GM23338 (cell line): ENCODE data around the gene ATP6V1A. TPM values are rescaled to one million over a fixed set of nuclear protein-coding genes. Genes with fewer than 3 reads are reported as not detected.
A peak's percentile ranks its signal among the peaks of the same experiment; 100 is the strongest.

Experiments
- ATAC-seq: fragments of 200-7000 bp; cut with Tn5 transposase; 3 replicates; pipeline ENCODE4 v1.9.1; 2020
- DNase-seq: peaks from one replicate; pipeline ENCODE4 v3.0.0-alpha.2; 2015; ENCODE audit warnings: low spot score
- H2AFZ ChIP-seq: fragments of 200-600 bp; sonication (generic); 2 replicates; pipeline ENCODE4 v1.8.0; 2016; ENCODE audit warnings: antibody characterized with exemption, mild to moderate bottlenecking, moderate library complexity
- H3F3A ChIP-seq: fragments of 200-600 bp; sonication (generic); replicated peaks from 2 replicates; pipeline ENCODE4 v1.8.0; 2017; ENCODE audit warnings: antibody characterized with exemption, mixed run types, low read depth
- H3K27ac ChIP-seq: fragments of 200-600 bp; sonication (generic); 2 replicates; pipeline ENCODE4 v1.6.1; 2016; ENCODE audit warnings: low read depth
- H3K27me3 ChIP-seq: fragments of 200-600 bp; sonication (generic); 2 replicates; pipeline ENCODE4 v1.8.0; 2016; ENCODE audit warnings: mild to moderate bottlenecking, mixed run types, moderate library complexity; ENCODE audit not compliant: insufficient read depth
- H3K36me3 ChIP-seq: fragments of 200-600 bp; sonication (generic); 2 replicates; pipeline ENCODE4 v1.8.0; 2016; ENCODE audit warnings: mild to moderate bottlenecking; ENCODE audit not compliant: insufficient read depth
- H3K4me1 ChIP-seq: fragments of 200-600 bp; sonication (generic); 2 replicates; pipeline ENCODE4 v1.8.0; 2016; ENCODE audit warnings: mild to moderate bottlenecking, moderate library complexity; ENCODE audit not compliant: insufficient read depth
- H3K4me2 ChIP-seq: fragments of 200-600 bp; sonication (generic); 2 replicates; pipeline ENCODE4 v1.7.1; 2017; ENCODE audit warnings: mixed run types
- H3K4me3 ChIP-seq: fragments of 200-600 bp; sonication (generic); 2 replicates; pipeline ENCODE4 v1.6.1; 2016; ENCODE audit warnings: mixed run types
- H3K79me2 ChIP-seq: fragments of 200-600 bp; sonication (generic); replicated peaks from 2 replicates; pipeline ENCODE4 v1.8.0; 2017; ENCODE audit warnings: mild to moderate bottlenecking; ENCODE audit not compliant: insufficient read depth
- H3K9me2 ChIP-seq: fragments of 200-600 bp; sonication (generic); 2 replicates; pipeline ENCODE4 v1.8.0; 2017; ENCODE audit not compliant: insufficient read depth
- H4K20me1 ChIP-seq: fragments of 200-600 bp; sonication (generic); replicated peaks from 2 replicates; pipeline ENCODE4 v1.8.0; 2017; ENCODE audit warnings: mild to moderate bottlenecking; ENCODE audit not compliant: insufficient read depth
- H3K27ac Mint-ChIP-seq: 2 replicates; pipeline ENCODE4 v1.8.0; 2020; ENCODE audit warnings: inconsistent platforms, mild to moderate bottlenecking, moderate library complexity, mixed read lengths
- H3K27me3 Mint-ChIP-seq: 3 replicates; pipeline ENCODE4 v1.8.0; 2022; ENCODE audit warnings: low read depth, mild to moderate bottlenecking, moderate library complexity, mixed read lengths, inconsistent platforms; ENCODE audit not compliant: insufficient read depth, poor library complexity
- H3K36me3 Mint-ChIP-seq: 3 replicates; pipeline ENCODE4 v1.8.0; 2021; ENCODE audit warnings: low read depth, mild to moderate bottlenecking, inconsistent platforms, moderate library complexity, mixed read lengths
- H3K4me1 Mint-ChIP-seq: 3 replicates; pipeline ENCODE4 v1.8.0; 2020; ENCODE audit warnings: mild to moderate bottlenecking, inconsistent platforms, mixed read lengths
- H3K4me3 Mint-ChIP-seq: 3 replicates; pipeline ENCODE4 v1.8.0; 2021; ENCODE audit warnings: moderate library complexity, mild to moderate bottlenecking, inconsistent platforms, mixed read lengths
- H3K9me3 Mint-ChIP-seq: 3 replicates; pipeline ENCODE4 v1.8.0; 2020; ENCODE audit warnings: moderate library complexity, mild to moderate bottlenecking, inconsistent platforms, mixed read lengths
- CREB1 ChIP-seq: fragments of 250-450 bp; sonication (Bioruptor Pico); IDR thresholded peaks from 2 replicates; pipeline ENCODE4 v1.5.0; 2020; ENCODE audit warnings: low read depth, mild to moderate bottlenecking, moderate library complexity
- EZH2 ChIP-seq: fragments of 200-600 bp; sonication (generic); IDR thresholded peaks from one replicate; pipeline ENCODE4 v1.8.0; 2017; ENCODE audit warnings: antibody characterized with exemption, mild to moderate bottlenecking, low read depth; ENCODE audit not compliant: unreplicated experiment
- EZH2phosphoT487 ChIP-seq: fragments of 200-600 bp; sonication (generic); IDR thresholded peaks from one replicate; pipeline ENCODE4 v1.8.1; 2018; ENCODE audit warnings: antibody characterized with exemption; ENCODE audit not compliant: unreplicated experiment
- JUNB ChIP-seq: IDR thresholded peaks from one replicate; pipeline ENCODE4 v1.6.1; 2016; ENCODE audit warnings: antibody characterized with exemption; ENCODE audit not compliant: unreplicated experiment
- POLR2AphosphoS5 ChIP-seq: IDR thresholded peaks from 2 replicates; pipeline ENCODE4 v1.6.1; 2016; ENCODE audit warnings: antibody characterized with exemption, low read depth
- REST ChIP-seq: IDR thresholded peaks from one replicate; pipeline ENCODE4 v1.6.1; 2018; ENCODE audit warnings: antibody characterized with exemption; ENCODE audit not compliant: unreplicated experiment
- ZNF114 ChIP-seq: fragments of 250-450 bp; sonication (Bioruptor Pico); IDR thresholded peaks from 2 replicates; pipeline ENCODE4 v1.5.0; 2020; ENCODE audit warnings: mild to moderate bottlenecking, moderate library complexity
- ZNF331 ChIP-seq: fragments of 250-450 bp; sonication (Bioruptor Pico); IDR thresholded peaks from 2 replicates; pipeline ENCODE4 v1.5.0; 2020; ENCODE audit warnings: low read depth, mild to moderate bottlenecking, moderate library complexity
- ZNF462 ChIP-seq: fragments of 250-450 bp; sonication (Bioruptor Pico); IDR thresholded peaks from 2 replicates; pipeline ENCODE4 v1.5.0; 2020; ENCODE audit warnings: mild to moderate bottlenecking, moderate library complexity
- long read RNA-seq: library from polyadenylated mRNA; unstranded; transcript quantifications from one replicate; pipeline ENCODE4 v2.0.0, GENCODE V29; 2020; ENCODE audit not compliant: unreplicated experiment
- polyA plus RNA-seq: library from polyadenylated mRNA; unstranded; fragments of >200 nt; fragmentation: Nextera tagmentation; extraction: Ambion mirVana; gene quantifications from 2 replicates; pipeline ENCODE4 v1.2.1, GENCODE V29; 2016
- total RNA-seq: library from RNA; depleted of rRNA; stranded (reverse); fragments of >200 nt; shearing (Covaris generic); gene quantifications from 2 replicates; pipeline ENCODE4 v1.2.3, GENCODE V29; 2014; rRNA removed

The ATP6V1A gene
- total RNA-seq (80.8 and 87.3 TPM in 2 replicates), polyA plus RNA-seq (34.8 and 38.0 TPM in 2 replicates)
- long read RNA-seq, full-length matches to known transcripts: 16 of 19 reads
- long read RNA-seq, partial matches to known transcripts: 1 of 19 reads
- long read RNA-seq, other reads (novel, unspliced or antisense): 2 of 19 reads

GRCh38 chr3:113746548-113747282 is at the start of gene ATP6V1A:
Gene ATP6V1A, plus strand, starts transcription at chr3:113747035. Its CDS starts 31,719 bp downstream, at chr3:113778754.
- H3K27me3 Mint-ChIP-seq: peaks cover 18% of the 10 kb centered on the region
- peak within 1 kb of the TSS; percentile 81 for H3K4me2 ChIP-seq
- H3K4me3 ChIP-seq: peak within 1 kb of the TSS; percentile 80
- H3K36me3 Mint-ChIP-seq: peaks cover 14% of the 10 kb centered on the region
- H3K27me3 ChIP-seq: no peaks in the 10 kb centered on the region
- H4K20me1 ChIP-seq: peaks cover 26% of the 10 kb centered on the region
- H3F3A ChIP-seq: no peaks in the 10 kb centered on the region
- H3K4me1 Mint-ChIP-seq: peaks cover 36% of the 10 kb centered on the region
- H3K9me2 ChIP-seq: no peaks in the 10 kb centered on the region
- peaks cover 2% of the 10 kb centered on the region; the same call in 2 of the 3 replicates for H3K9me3 Mint-ChIP-seq
- TF ChIP-seq REST (no peak), ZNF331 (CRISPR knock-in tag) (no peak), JUNB (no peak), POLR2AphosphoS5 (peak; percentile 82), CREB1 (peak; percentile 89), EZH2phosphoT487 (no peak)
- peak within 1 kb of the TSS; percentile 100 for H3K27ac ChIP-seq
- peak within 1 kb of the TSS; percentile 100 for H3K27ac Mint-ChIP-seq
- H3K79me2 ChIP-seq: peaks cover 81% of the 10 kb centered on the region
- DNase-seq (peak; percentile 98), ATAC-seq (peak; percentile 57)
- peaks cover 23% of the 10 kb centered on the region for H3K4me1 ChIP-seq
- H2AFZ ChIP-seq: peak within 1 kb of the TSS; percentile 4; the same call in 1 of the 2 replicates
- H3K36me3 ChIP-seq: no peaks in the 10 kb centered on the region
- H3K4me3 Mint-ChIP-seq: peak within 1 kb of the TSS; percentile 100

GRCh38 chr3:113697500-113698090 is 49.2 kb upstream of the ATP6V1A start:
- Histone ChIP-seq H3K4me3 (peak overlapping the region; percentile 62), H3K36me3 (no peaks in the 10 kb centered on the region), H3K27me3 (no peaks in the 10 kb centered on the region), H3K4me1 (peaks cover 18% of the 10 kb centered on the region), H3K27ac (peak overlapping the region; percentile 45; the same call in 1 of the 2 replicates), H4K20me1 (no peaks in the 10 kb centered on the region), H3F3A (no peaks in the 10 kb centered on the region; the same call in 1 of the 2 replicates), H3K9me2 (no peaks in the 10 kb centered on the region), H2AFZ (0 out of 2 replicates have a peak overlapping the region, but pooled peaks have one; percentile 24), H3K79me2 (peaks cover 31% of the 10 kb centered on the region), H3K4me2 (peak overlapping the region; percentile 86)
- ATAC-seq (no peak), DNase-seq (no peak)
- Mint-ChIP-seq H3K36me3 (peaks cover 3% of the 10 kb centered on the region; the same call in 1 of the 3 replicates), H3K4me3 (no peak overlapping the region), H3K4me1 (peaks cover 13% of the 10 kb centered on the region), H3K27me3 (peaks cover 2% of the 10 kb centered on the region), H3K9me3 (no peaks in the 10 kb centered on the region), H3K27ac (no peak overlapping the region)
- TF ChIP-seq ZNF462 (CRISPR knock-in tag) (no peak), ZNF114 (CRISPR knock-in tag) (no peak), EZH2 (no peak), POLR2AphosphoS5 (no peak)
